Mesangial cell (primary cell): ENCODE results near the gene GPBAR1. TPM values are rescaled to one million over a fixed set of nuclear protein-coding genes. Genes with fewer than 3 reads are reported as not detected.

Source experiments
- total RNA-seq: library from RNA; depleted of rRNA; stranded (reverse); fragments of >200 nt; gene quantifications from 2 replicates; pipeline ENCODE4 v1.2.3, GENCODE V29; 2015

Gene GPBAR1, protein sequence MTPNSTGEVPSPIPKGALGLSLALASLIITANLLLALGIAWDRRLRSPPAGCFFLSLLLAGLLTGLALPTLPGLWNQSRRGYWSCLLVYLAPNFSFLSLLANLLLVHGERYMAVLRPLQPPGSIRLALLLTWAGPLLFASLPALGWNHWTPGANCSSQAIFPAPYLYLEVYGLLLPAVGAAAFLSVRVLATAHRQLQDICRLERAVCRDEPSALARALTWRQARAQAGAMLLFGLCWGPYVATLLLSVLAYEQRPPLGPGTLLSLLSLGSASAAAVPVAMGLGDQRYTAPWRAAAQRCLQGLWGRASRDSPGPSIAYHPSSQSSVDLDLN
- 0.13 and 0.16 TPM in 2 replicates for total RNA-seq

GRCh38 chr2:218260742-218261422, at the start of gene GPBAR1:
Gene GPBAR1, plus strand, starts transcription at chr2:218261015. Its CDS starts 1,710 bp downstream, at chr2:218262725.

DNA sequence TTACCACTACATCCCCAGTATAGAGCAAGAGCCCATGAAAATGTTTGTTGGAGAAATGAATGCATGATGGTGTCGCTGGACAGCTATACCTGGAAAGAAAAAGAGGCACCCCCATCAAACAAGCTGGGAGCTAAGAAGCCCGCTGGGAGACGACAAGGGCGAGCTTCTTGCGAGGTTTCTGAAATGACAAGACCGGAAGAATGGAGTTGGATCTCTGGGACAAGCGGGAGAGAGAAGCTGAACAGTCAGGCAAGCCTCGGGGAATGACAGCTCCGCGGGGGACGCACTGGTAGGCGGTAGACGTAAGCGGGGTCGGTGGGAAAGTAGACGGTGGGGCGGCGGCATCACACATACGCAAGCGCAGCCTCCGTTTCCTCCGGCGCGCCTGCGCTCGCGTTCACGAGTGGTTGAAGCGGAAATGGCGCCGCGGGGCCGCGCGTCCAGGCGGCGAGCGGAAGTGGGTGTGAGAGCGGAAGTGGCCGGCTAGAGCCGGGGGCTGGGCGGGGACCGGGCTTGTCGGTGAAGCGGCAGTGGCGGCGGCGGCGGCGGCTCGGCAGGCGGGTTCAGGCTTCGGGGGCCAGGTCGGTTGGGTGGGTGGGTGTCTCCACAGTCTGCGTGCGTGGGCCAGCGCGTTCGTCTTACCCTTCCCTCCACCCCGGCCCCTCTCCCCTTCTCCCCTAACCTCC, 44.0 kb upstream of the GPBAR1 start, which contains the start of gene ARPC2:
TSS of gene ARPC2 (plus strand) at position 516 of the 686 bp plus-strand sequence. CDS start 282 bp downstream, outside the sequence.

GRCh38 chr2:218269900-218270720, 9.3 kb downstream of the GPBAR1 start, which contains the start of the genes AAMP and PNKD:
Gene AAMP, minus strand, starts transcription at chr2:218270137. Its CDS starts 51 bp downstream, at chr2:218270086.
Gene PNKD, plus strand, starts transcription at chr2:218270519. Its CDS starts 17 bp downstream, at chr2:218270536.

DNA sequence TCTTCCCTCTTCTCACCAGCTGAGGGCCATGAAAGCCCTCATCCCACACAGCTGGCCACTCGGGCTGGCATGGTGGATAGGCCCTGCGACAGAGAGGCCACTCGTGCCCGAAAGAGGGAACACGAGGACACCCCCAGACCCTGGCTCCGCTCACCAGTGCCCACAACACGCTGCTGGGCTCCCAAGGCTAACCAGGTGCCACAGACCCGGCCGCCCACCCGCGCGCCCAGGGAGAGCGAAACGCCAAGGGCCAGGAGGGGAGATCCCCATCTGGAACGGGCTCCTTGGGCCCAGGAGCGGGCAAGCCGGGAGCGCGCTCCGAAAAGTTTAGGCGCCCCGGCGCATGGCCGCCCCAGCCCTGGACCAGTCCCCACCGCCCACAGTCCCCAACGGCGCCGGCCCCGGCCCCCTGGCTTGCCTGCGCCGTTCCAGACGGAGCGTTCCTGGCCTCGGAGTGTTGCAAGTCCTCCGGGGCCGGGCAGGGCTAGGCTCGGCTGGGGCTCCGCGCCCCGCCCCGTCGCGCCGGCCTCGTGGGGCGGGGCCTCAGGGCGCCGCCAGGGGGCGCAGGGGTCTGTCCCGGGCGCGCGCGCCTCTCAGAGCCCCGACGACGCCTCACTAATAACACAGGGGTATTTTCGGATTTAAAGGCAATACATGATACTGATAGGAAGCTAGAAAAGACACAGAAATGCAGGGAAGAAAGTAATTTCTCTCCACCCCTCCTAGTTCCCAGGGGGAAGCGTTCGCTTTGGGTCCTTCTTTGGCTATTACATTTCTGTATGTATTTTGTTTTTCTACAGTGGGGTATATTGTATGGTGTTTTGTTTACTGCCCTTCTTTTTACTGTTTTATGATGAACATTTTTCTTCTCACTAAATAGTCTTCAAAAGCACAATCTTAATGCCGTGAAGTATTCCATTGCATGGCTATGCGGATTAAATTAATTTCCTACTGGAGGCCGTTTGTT, 31.5 kb downstream of the GPBAR1 start, which contains the start of gene TMBIM1:
TSS of gene TMBIM1 (minus strand) at position 456 of the 967 bp plus-strand sequence. CDS start 10,362 bp downstream, outside the sequence.

Other genes with a start within 250 kb of the GPBAR1 start
- gene RUFY4, start 191.8 kb upstream of the GPBAR1 start, total RNA-seq: not detected in 2 replicates
- gene CXCR2, start 135.0 kb upstream of the GPBAR1 start, total RNA-seq: not detected in 2 replicates
- not detected in 2 replicates for gene CXCR1, start 94.1 kb upstream of the GPBAR1 start, total RNA-seq
- 209 and 386 TPM in 2 replicates for gene ARPC2, start 43.8 kb upstream of the GPBAR1 start, total RNA-seq
- 87.7 and 88.8 TPM in 2 replicates for gene AAMP, start 9.1 kb downstream of the GPBAR1 start, total RNA-seq
- 49.9 and 87.0 TPM in 2 replicates for gene PNKD, start 9.5 kb downstream of the GPBAR1 start, total RNA-seq
- gene TMBIM1, start 31.5 kb downstream of the GPBAR1 start, total RNA-seq: 138 and 139 TPM in 2 replicates
- gene CATIP, start 95.8 kb downstream of the GPBAR1 start, total RNA-seq: not detected in 2 replicates
- gene SLC11A1, start 121.3 kb downstream of the GPBAR1 start, total RNA-seq: 0.63 TPM in 1 of 2 replicates, not detected in the other
- gene CTDSP1, start 138.9 kb downstream of the GPBAR1 start, total RNA-seq: 45.6 and 98.8 TPM in 2 replicates
- gene VIL1, start 158.1 kb downstream of the GPBAR1 start, total RNA-seq: not detected in 2 replicates